K562 (cell line): ENCODE data around the gene TMEM61. TPM values are rescaled to one million over a fixed set of nuclear protein-coding genes. Genes with fewer than 3 reads are reported as not detected.

Experiments
- BMI1 ChIP-seq: fragments of 150-350 bp; IDR thresholded peaks from 2 replicates; pipeline ENCODE4 v1.6.1; 2014; ENCODE audit warnings: low read length
- BRF1 ChIP-seq: IDR thresholded peaks from 3 replicates; pipeline ENCODE4 v1.6.1; 2011; ENCODE audit warnings: borderline replicate concordance, mild to moderate bottlenecking; ENCODE audit not compliant: insufficient read length; ENCODE audit errors: extremely low read depth
- CBX8 ChIP-seq: fragments of 200-600 bp; sonication (generic); IDR thresholded peaks from 2 replicates; pipeline ENCODE4 v1.6.1; 2012; ENCODE audit warnings: borderline replicate concordance, mixed run types, low read depth, mild to moderate bottlenecking, moderate library complexity, mixed read lengths, low read length, control low read depth, inconsistent platforms; ENCODE audit not compliant: poor library complexity, severe bottlenecking; ENCODE audit errors: extremely low read depth
- COPS2 ChIP-seq: fragments of 450-650 bp; conservative IDR thresholded peaks from 2 replicates; pipeline ENCODE4 v1.6.1; 2016; ENCODE audit warnings: mild to moderate bottlenecking, moderate library complexity
- CSDE1 ChIP-seq, 2 experiments: fragments of 450-650 bp; IDR thresholded peaks; 2 replicates each; pipeline ENCODE4 v1.6.1; 2016; ENCODE audit warnings: mild to moderate bottlenecking in 1 of 2
- FOXA1 ChIP-seq: fragments of 450-650 bp; IDR thresholded peaks from 2 replicates; pipeline ENCODE4 v1.6.1; 2016; ENCODE audit warnings: mild to moderate bottlenecking, borderline replicate concordance
- FOXJ2 ChIP-seq: fragments of 200-800 bp; sonication (Bioruptor generic); IDR thresholded peaks from 2 replicates; pipeline ENCODE4 v1.6.1; 2016; ENCODE audit warnings: missing genetic modification characterization, missing compliant biosample characterization
- FUS ChIP-seq: fragments of 200-400 bp; formaldehyde crosslinking; optimal IDR thresholded peaks from 2 replicates; pipeline ENCODE3; 2017; ENCODE audit warnings: low read depth, low read length
- GATAD2A ChIP-seq: fragments of 450-650 bp; IDR thresholded peaks from 2 replicates; pipeline ENCODE4 v1.6.1; 2017
- HNRNPLL ChIP-seq: fragments of 200-400 bp; formaldehyde crosslinking; IDR thresholded peaks from 2 replicates; pipeline ENCODE4 v1.6.1; 2017; ENCODE audit warnings: low read length, low read depth, mild to moderate bottlenecking; ENCODE audit not compliant: poor library complexity, severe bottlenecking
- MCM7 ChIP-seq, 2 experiments: fragments of 450-650 bp; IDR thresholded peaks; 2 replicates each; pipeline ENCODE4 v1.6.1; 2016 to 2018
- NEUROD1 ChIP-seq: fragments of 150-350 bp; IDR thresholded peaks from 2 replicates; pipeline ENCODE4 v1.6.1; 2014; ENCODE audit warnings: borderline replicate concordance, low read length, low read depth; ENCODE audit not compliant: partially characterized antibody
- OTX1 ChIP-seq: fragments of 450-650 bp; formaldehyde crosslinking; IDR thresholded peaks from 2 replicates; pipeline ENCODE4 v1.4.0; 2022; ENCODE audit warnings: mild to moderate bottlenecking
- PCBP2 ChIP-seq: fragments of 200-400 bp; formaldehyde crosslinking; IDR thresholded peaks from 2 replicates; pipeline ENCODE4 v1.6.1; 2018; ENCODE audit warnings: low read length, low read depth, mild to moderate bottlenecking, moderate library complexity; ENCODE audit not compliant: poor library complexity, severe bottlenecking
- PRMT5 ChIP-seq: sonication (generic); formaldehyde crosslinking; IDR thresholded peaks from 2 replicates; pipeline ENCODE4 v1.5.0; 2020; ENCODE audit warnings: missing genetic modification reagents
- PTTG1 ChIP-seq: fragments of 450-650 bp; IDR thresholded peaks from 2 replicates; pipeline ENCODE4 v1.6.1; 2016; ENCODE audit warnings: low read depth, mild to moderate bottlenecking, missing genetic modification characterization, missing compliant biosample characterization
- RBBP5 ChIP-seq: fragments of 200-600 bp; sonication (generic); IDR thresholded peaks from 2 replicates; pipeline ENCODE4 v1.6.1; 2012; ENCODE audit warnings: borderline replicate concordance, mild to moderate bottlenecking, low read length, control low read depth, inconsistent platforms; ENCODE audit not compliant: insufficient read depth, poor library complexity, severe bottlenecking
- RBM15 ChIP-seq: fragments of 200-400 bp; formaldehyde crosslinking; IDR thresholded peaks from 2 replicates; pipeline ENCODE4 v1.6.1; 2018; ENCODE audit warnings: mild to moderate bottlenecking, low read length, moderate library complexity; ENCODE audit not compliant: insufficient read depth
- SMAD3 ChIP-seq: fragments of 450-650 bp; formaldehyde crosslinking; conservative IDR thresholded peaks from 2 replicates; pipeline ENCODE4 v1.4.0; 2020; ENCODE audit warnings: mild to moderate bottlenecking
- TAF15 ChIP-seq: fragments of 200-400 bp; formaldehyde crosslinking; IDR thresholded peaks from 2 replicates; pipeline ENCODE4 v1.6.1; 2017; ENCODE audit warnings: mild to moderate bottlenecking, low read depth, low read length, moderate library complexity
- TBL1XR1 ChIP-seq, 2 experiments: IDR thresholded peaks; 2 replicates each; pipeline ENCODE4 v1.6.1; 2012; ENCODE audit warnings: improper control_type of control experiment in 2 of 2, low read length in 2 of 2, mild to moderate bottlenecking in 1 of 2
- TOE1 ChIP-seq, 2 experiments: fragments of 450-650 bp in 1 of 2; sonication (generic) in 1 of 2; formaldehyde crosslinking in 1 of 2; IDR thresholded peaks; 2 replicates each; pipeline versions ENCODE4 v1.7.1 to v1.8.0; 2016 to 2022; ENCODE audit warnings: borderline replicate concordance in 2 of 2, mild to moderate bottlenecking in 2 of 2, antibody characterized with exemption in 1 of 2, inconsistent platforms in 1 of 2, low read depth in 1 of 2, missing genetic modification reagents in 1 of 2, moderate library complexity in 1 of 2
- ZNF174 ChIP-seq: fragments of 250-450 bp; sonication (Bioruptor Pico); IDR thresholded peaks from 2 replicates; pipeline ENCODE4 v1.4.0; 2020; ENCODE audit warnings: mild to moderate bottlenecking
- ZNF239 ChIP-seq: fragments of 250-450 bp; sonication (Bioruptor Pico); IDR thresholded peaks from 2 replicates; pipeline ENCODE4 v1.4.0; 2020; ENCODE audit warnings: mild to moderate bottlenecking
- ZNF311 ChIP-seq: fragments of 250-450 bp; sonication (Bioruptor Pico); IDR thresholded peaks from 2 replicates; pipeline ENCODE4 v1.4.0; 2020; ENCODE audit warnings: mild to moderate bottlenecking, moderate library complexity
- ZNF354B ChIP-seq: fragments of 250-450 bp; sonication (Bioruptor Pico); IDR thresholded peaks from 2 replicates; pipeline ENCODE4 v1.4.0; 2020
- ZNF644 ChIP-seq: fragments of 200-800 bp; sonication (Bioruptor generic); IDR thresholded peaks from 2 replicates; pipeline ENCODE4 v1.6.1; 2016; ENCODE audit warnings: low read depth, missing genetic modification characterization, missing compliant biosample characterization
- polyA plus RNA-seq, 8 experiments: library from polyadenylated mRNA; depleted of rRNA in 4 of 8; stranded (reverse) in 5 of 8; unstranded in 3 of 8; fragments of >200 nt; fragmentation: Nextera tagmentation in 2 of 8; fragmentation: Illumina TruSeq in 1 of 8; extraction: Ambion mirVana in 2 of 8; extraction: Trizol in 1 of 8; gene quantifications; 2 replicates each; pipeline versions ENCODE4 v1.2.1 to v1.2.3, GENCODE V29; 2011 to 2014; ENCODE audit warnings: inconsistent platforms in 1 of 8, missing spikeins in 1 of 8
- total RNA-seq, 7 experiments: library from RNA; depleted of rRNA in 6 of 7; stranded (reverse); fragments of >200 nt in 6 of 7; fragmentation: Illumina TruSeq in 2 of 7; extraction: Trizol in 2 of 7; gene quantifications; 2 replicates each; pipeline versions ENCODE4 v1.2.1 to v1.2.3, GENCODE V29; 2011 to 2021; ENCODE audit warnings: low replicate concordance in 1 of 7
- TF ChIP-seq, protein P1 (sequence below), 3 experiments: IDR thresholded peaks in 2 of 3; conservative IDR thresholded peaks in 1 of 3; 2 replicates each; pipeline ENCODE4 v1.5.1; 2011 to 2012; ENCODE audit warnings: low read length in 3 of 3, mild to moderate bottlenecking in 3 of 3, control low read depth in 2 of 3, improper control_type of control experiment in 1 of 3, inconsistent platforms in 1 of 3, low read depth in 1 of 3, mixed read lengths in 1 of 3, moderate library complexity in 1 of 3; ENCODE audit not compliant: insufficient read depth in 2 of 3
- TF ChIP-seq, protein P2 (sequence below): sonication (generic); formaldehyde crosslinking; IDR thresholded peaks from 2 replicates; pipeline ENCODE4 v1.8.0; 2022; ENCODE audit warnings: mild to moderate bottlenecking, missing genetic modification reagents

Gene TMEM61
- total and polyA plus RNA-seq, 9 of the 15 experiments (the other 6 are each of a cell fraction or from before 2014, with no cell fraction given): not detected

DNA sequence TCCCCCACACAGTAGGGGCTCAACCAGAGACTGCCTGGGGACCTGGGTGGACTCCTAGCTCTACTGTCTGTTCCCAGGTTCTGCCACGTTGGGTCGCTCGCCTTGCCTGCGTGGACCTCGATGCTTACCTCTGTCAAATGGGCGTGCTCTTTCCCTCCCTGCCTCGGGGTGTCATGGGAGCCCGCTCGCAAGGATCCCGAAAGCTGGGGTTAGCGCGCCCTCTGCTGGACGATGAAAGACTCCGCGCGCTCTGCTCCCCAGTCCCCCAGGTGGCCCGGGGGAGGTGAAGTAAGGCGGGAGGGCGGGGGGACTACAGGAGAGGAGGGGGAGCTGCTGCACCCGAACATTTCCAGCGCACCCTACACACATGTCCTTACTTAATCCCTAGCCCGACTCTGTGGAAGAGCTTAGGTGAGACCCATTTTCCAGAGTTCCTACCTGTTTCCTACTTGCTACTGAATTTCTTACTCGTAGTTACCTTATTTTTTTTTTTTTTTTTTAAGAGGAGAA is 16.0 kb downstream of the TMEM61 start (continued):
- TF ChIP-seq FOXA1 (no peak), SMAD3 (CRISPR knock-in tag) (no peak), ZNF239 (CRISPR knock-in tag) (no peak), FUS (no peak), TOE1 (IDR thresholded peaks at IDR 0.05; ENCODE audit: borderline replicate concordance) (no peak), TOE1 (CRISPR knock-in tag; IDR thresholded peaks at IDR 0.05; ENCODE audit: borderline replicate concordance, low read depth) (no peak), BRF1 (no peak), CBX8 (no peak), COPS2 (no peak), TAF15 (no peak), FOXJ2 (no peak), RBBP5 (no peak), PRMT5 (CRISPR knock-in tag) (no peak), ZNF354B (CRISPR knock-in tag) (no peak), RBM15 (no peak), BMI1 (no peak), PTTG1 (tag) (no peak), PCBP2 (no peak), ZNF174 (CRISPR knock-in tag) (no peak), HNRNPLL (no peak), TBL1XR1 (IDR thresholded peaks at IDR 0.05; ENCODE audit: low read length in 2 of 2) (no peak), GATAD2A (no peak), ZNF311 (CRISPR knock-in tag) (no peak), OTX1 (CRISPR knock-in tag) (no peak), MCM7 (IDR thresholded peaks at IDR 0.05) (no peak), ZNF644 (no peak), NEUROD1 (no peak), CSDE1 (IDR thresholded peaks at IDR 0.05) (no peak)
- TF ChIP-seq, protein P1, sequence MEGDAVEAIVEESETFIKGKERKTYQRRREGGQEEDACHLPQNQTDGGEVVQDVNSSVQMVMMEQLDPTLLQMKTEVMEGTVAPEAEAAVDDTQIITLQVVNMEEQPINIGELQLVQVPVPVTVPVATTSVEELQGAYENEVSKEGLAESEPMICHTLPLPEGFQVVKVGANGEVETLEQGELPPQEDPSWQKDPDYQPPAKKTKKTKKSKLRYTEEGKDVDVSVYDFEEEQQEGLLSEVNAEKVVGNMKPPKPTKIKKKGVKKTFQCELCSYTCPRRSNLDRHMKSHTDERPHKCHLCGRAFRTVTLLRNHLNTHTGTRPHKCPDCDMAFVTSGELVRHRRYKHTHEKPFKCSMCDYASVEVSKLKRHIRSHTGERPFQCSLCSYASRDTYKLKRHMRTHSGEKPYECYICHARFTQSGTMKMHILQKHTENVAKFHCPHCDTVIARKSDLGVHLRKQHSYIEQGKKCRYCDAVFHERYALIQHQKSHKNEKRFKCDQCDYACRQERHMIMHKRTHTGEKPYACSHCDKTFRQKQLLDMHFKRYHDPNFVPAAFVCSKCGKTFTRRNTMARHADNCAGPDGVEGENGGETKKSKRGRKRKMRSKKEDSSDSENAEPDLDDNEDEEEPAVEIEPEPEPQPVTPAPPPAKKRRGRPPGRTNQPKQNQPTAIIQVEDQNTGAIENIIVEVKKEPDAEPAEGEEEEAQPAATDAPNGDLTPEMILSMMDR (IDR thresholded peaks at IDR 0.05 in 2 of 3, conservative IDR thresholded peaks at IDR 0.05 in 1 of 3; ENCODE audit: insufficient read depth in 2 of 3, low read depth in 1 of 3, low read length in 3 of 3): peak; percentile 81 to 96 (median 89)
- TF ChIP-seq, protein P2, sequence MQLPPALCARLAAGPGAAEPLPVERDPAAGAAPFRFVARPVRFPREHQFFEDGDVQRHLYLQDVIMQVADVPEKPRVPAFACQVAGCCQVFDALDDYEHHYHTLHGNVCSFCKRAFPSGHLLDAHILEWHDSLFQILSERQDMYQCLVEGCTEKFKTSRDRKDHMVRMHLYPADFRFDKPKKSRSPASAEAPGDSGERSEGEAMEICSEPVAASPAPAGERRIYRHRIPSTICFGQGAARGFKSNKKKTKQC (CRISPR knock-in tag): 0 out of 2 replicates have a peak, but pooled peaks have one; percentile 34
